ENCODE data around the gene UCP3. TPM values are rescaled to one million over a fixed set of nuclear protein-coding genes. Genes with fewer than 3 reads are reported as not detected.

The UCP3 gene
- total RNA-seq, 2 experiments from 2014 or later: 2.4 to 3.2 TPM

- BruUV-seq (replicated peaks): no TSS peak
- CTCF ChIA-PET (ENCODE audit: unreplicated experiment): no interaction called here
- Histone ChIP-seq H2AFZ (ENCODE audit: low read length) (no peak overlapping the region), H3K9me2 (ENCODE audit: insufficient read depth, low read length) (no peaks in the 10 kb centered on the region), H3K79me2 (ENCODE audit: insufficient read depth, low read depth, low read length) (no peaks in the 10 kb centered on the region), H3K9me3 (ENCODE audit: low read length) (no peaks in the 10 kb centered on the region), H3K4me2 (ENCODE audit: low read length) (no peak overlapping the region), H3K4me3 (ENCODE audit: low read depth, low read length, poor library complexity, severe bottlenecking) (no peak overlapping the region), H3K27ac (ENCODE audit: low read depth, low read length, poor library complexity, severe bottlenecking) (no peak overlapping the region), H3K4me1 (ENCODE audit: insufficient read depth, low read length, poor library complexity, severe bottlenecking) (no peaks in the 10 kb centered on the region), H4K20me1 (ENCODE audit: insufficient read depth, low read length) (no peaks in the 10 kb centered on the region), H3K36me3 (ENCODE audit: insufficient read depth, low read length) (peaks cover 62% of the 10 kb centered on the region)
- no peak for DNase-seq (ENCODE audit: low spot score)
- intact Hi-C loops (cut with micrococcal nuclease; ENCODE audit: unreplicated experiment): no loop called here
- TF ChIP-seq EZH2phosphoT487 (IDR thresholded peaks at IDR 0.05; ENCODE audit: borderline replicate concordance, low read depth, low read length) (no peak), CTCF (conservative IDR thresholded peaks at IDR 0.05; ENCODE audit: low read length) (no peak)
- POLR2A ChIA-PET: interaction anchor here (0.7 kb wide), 1 partner anchor 373 kb away, joined by 7 read pairs; no protein-coding TSS in a partner anchor
These were observed 26.4 kb upstream of the UCP3 start for GRCh38 chr11:74035264-74035663.

- no peak overlapping the region for H3K4me2 ChIP-seq (ENCODE audit: low read length)
- H2AFZ ChIP-seq (ENCODE audit: low read length): no peak overlapping the region
- no peak overlapping the region for H3K4me3 ChIP-seq (ENCODE audit: low read depth, low read length, poor library complexity, severe bottlenecking)
- H3K79me2 ChIP-seq (ENCODE audit: insufficient read depth, low read depth, low read length): no peaks in the 10 kb centered on the region
- H3K4me1 ChIP-seq (ENCODE audit: insufficient read depth, low read length, poor library complexity, severe bottlenecking): no peaks in the 10 kb centered on the region
- H3K9me2 ChIP-seq (ENCODE audit: insufficient read depth, low read length): no peaks in the 10 kb centered on the region
- intact Hi-C loops (cut with micrococcal nuclease; ENCODE audit: unreplicated experiment): loop anchor here (5.0 kb wide), 1 partner anchor 71 kb away; no protein-coding TSS in a partner anchor
- POLR2A ChIA-PET: interaction anchor here (1.1 kb wide), 1 partner anchor 21 kb away, joined by 3 read pairs; no protein-coding TSS in a partner anchor
- H3K36me3 ChIP-seq (ENCODE audit: insufficient read depth, low read length): peaks cover 45% of the 10 kb centered on the region
- BruUV-seq (replicated peaks): no TSS peak
- H3K9me3 ChIP-seq (ENCODE audit: low read length): no peaks in the 10 kb centered on the region
- H3K27ac ChIP-seq (ENCODE audit: low read depth, low read length, poor library complexity, severe bottlenecking): no peak overlapping the region
- 0 out of 2 replicates have a peak, but pooled peaks have one; percentile 22 for TF ChIP-seq CTCF (conservative IDR thresholded peaks at IDR 0.05; ENCODE audit: low read length)
- TF ChIP-seq EZH2phosphoT487 (IDR thresholded peaks at IDR 0.05; ENCODE audit: borderline replicate concordance, low read depth, low read length): no peak
- CTCF ChIA-PET (ENCODE audit: unreplicated experiment): interaction anchor here (0.6 kb wide), 1 partner anchor 11 kb away, joined by 3 read pairs; no protein-coding TSS in a partner anchor
- DNase-seq (ENCODE audit: low spot score): peak; percentile 31
- H4K20me1 ChIP-seq (ENCODE audit: insufficient read depth, low read length): no peaks in the 10 kb centered on the region
These were observed 24.2 kb upstream of the UCP3 start for GRCh38 chr11:74033046-74033445.
